GM12892 (cell line): ENCODE results near the gene PRTN3.
"Not testable (repeated sequence)": the region's sequence is repeated elsewhere in the genome, so short reads cannot be mapped to it uniquely, and the experiment has no call there.

Experiments used
- DNase-seq: peaks from one replicate; pipeline ENCODE4 v3.0.0; 2011; ENCODE audit not compliant: insufficient read length
- FAIRE-seq: peaks from 2 replicates; lab custom pipeline; 2011; peaks lifted over from hg19 to GRCh38; lab: Jason Lieb, UNC
- POLR2A ChIP-seq: IDR thresholded peaks from 2 replicates; pipeline ENCODE4 v1.6.1; 2011; ENCODE audit warnings: low read depth, low read length, control low read depth
- POLR2AphosphoS5 ChIP-seq: IDR thresholded peaks from 2 replicates; pipeline ENCODE4 v1.6.1; 2011; ENCODE audit warnings: low read depth, low read length, control low read depth
- TAF1 ChIP-seq: IDR thresholded peaks from 2 replicates; pipeline ENCODE4 v1.6.1; 2011; ENCODE audit warnings: low read depth, mild to moderate bottlenecking, control low read depth, low read length, borderline replicate concordance

PRTN3 gene

GRCh38 chr19:845707-846521, 5.1 kb downstream of the PRTN3 start:
- TF ChIP-seq POLR2AphosphoS5 (no peak), POLR2A (no peak)
- FAIRE-seq (no peak), DNase-seq (no peak)

- TF ChIP-seq POLR2A (no peak), TAF1 (no peak), POLR2AphosphoS5 (no peak)
- DNase-seq: no peak
- FAIRE-seq: no peak
Measured at GRCh38 chr19:848386-848921, 7.7 kb downstream of the PRTN3 start.

GRCh38 chr19:849195-849594, 8.4 kb downstream of the PRTN3 start:
- not testable (repeated sequence) for FAIRE-seq, DNase-seq

GRCh38 chr19:850221-850978, 9.6 kb downstream of the PRTN3 start:
- FAIRE-seq (no peak), DNase-seq (no peak)
- TF ChIP-seq TAF1: no peak
- TF ChIP-seq POLR2AphosphoS5: no peak
- no peak for TF ChIP-seq POLR2A

GRCh38 chr19:850979-851335, 10.2 kb downstream of the PRTN3 start:
- TF ChIP-seq POLR2AphosphoS5 (no peak), TAF1 (no peak), POLR2A (no peak)
- FAIRE-seq: no peak

GRCh38 chr19:852136-853013, 11.6 kb downstream of the PRTN3 start, which contains the start of gene ELANE:
ELANE (plus strand) TSS chr19:852303; CDS start chr19:852329, 26 bp downstream.
- FAIRE-seq (no peak), DNase-seq (no peak)
- no peak for TF ChIP-seq POLR2AphosphoS5
- TF ChIP-seq POLR2A: no peak
- no peak for TF ChIP-seq TAF1

More at GRCh38 chr19:850979-851335, 10.2 kb downstream of the PRTN3 start:
- no peak for DNase-seq

GRCh38 chr19:853014-853585, 12.3 kb downstream of the PRTN3 start:
- FAIRE-seq (no peak), DNase-seq (no peak)
- TF ChIP-seq POLR2AphosphoS5 (no peak), TAF1 (no peak), POLR2A (no peak)

- FAIRE-seq, DNase-seq: not testable (repeated sequence)
Measured at GRCh38 chr19:853614-854220, 12.9 kb downstream of the PRTN3 start.

GRCh38 chr19:854549-854948, 13.8 kb downstream of the PRTN3 start:
- FAIRE-seq (no peak), DNase-seq (no peak)
- TF ChIP-seq POLR2A (no peak), POLR2AphosphoS5 (no peak), TAF1 (no peak)

GRCh38 chr19:855142-855541, 14.3 kb downstream of the PRTN3 start:
- FAIRE-seq: no peak
- TF ChIP-seq POLR2A: no peak
- TF ChIP-seq TAF1: no peak
- no peak for TF ChIP-seq POLR2AphosphoS5
- no peak for DNase-seq

- DNase-seq (no peak), FAIRE-seq (no peak)
- TF ChIP-seq POLR2A (no peak), TAF1 (no peak), POLR2AphosphoS5 (no peak)
Measured at GRCh38 chr19:855566-856120, 14.8 kb downstream of the PRTN3 start.
